ENCODE results near the gene SOHLH1.

DNA sequence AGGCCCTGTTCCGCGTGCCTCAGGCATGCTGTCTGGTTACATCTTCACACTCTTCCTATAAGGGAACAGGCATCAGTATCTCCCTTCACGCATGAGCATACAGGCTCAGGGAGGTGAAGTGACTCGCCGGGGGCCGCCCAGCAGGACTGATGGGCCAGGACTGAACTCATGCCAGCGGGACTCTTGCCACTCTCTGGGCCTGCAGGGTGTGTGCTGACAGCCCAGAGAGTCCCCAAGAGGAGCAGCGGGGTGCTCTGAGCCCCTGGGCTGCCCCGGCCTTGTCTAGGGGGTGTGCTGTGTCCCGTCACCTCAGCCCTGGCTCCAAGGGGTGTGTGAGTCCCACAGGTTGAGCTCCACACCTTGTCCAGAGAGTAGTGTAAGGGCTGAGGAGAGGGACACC lies 12.6 kb upstream of the SOHLH1 start:
- TF ChIP-seq, protein P1, sequence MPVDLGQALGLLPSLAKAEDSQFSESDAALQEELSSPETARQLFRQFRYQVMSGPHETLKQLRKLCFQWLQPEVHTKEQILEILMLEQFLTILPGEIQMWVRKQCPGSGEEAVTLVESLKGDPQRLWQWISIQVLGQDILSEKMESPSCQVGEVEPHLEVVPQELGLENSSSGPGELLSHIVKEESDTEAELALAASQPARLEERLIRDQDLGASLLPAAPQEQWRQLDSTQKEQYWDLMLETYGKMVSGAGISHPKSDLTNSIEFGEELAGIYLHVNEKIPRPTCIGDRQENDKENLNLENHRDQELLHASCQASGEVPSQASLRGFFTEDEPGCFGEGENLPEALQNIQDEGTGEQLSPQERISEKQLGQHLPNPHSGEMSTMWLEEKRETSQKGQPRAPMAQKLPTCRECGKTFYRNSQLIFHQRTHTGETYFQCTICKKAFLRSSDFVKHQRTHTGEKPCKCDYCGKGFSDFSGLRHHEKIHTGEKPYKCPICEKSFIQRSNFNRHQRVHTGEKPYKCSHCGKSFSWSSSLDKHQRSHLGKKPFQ (tag by site-specific recombination; IDR thresholded peaks at IDR 0.05), result no peak
- TF ChIP-seq ZNF785 (tag by site-specific recombination; IDR thresholded peaks at IDR 0.05) (no peak), CTCF (tag by site-specific recombination; IDR thresholded peaks at IDR 0.05) (no peak), PRDM4 (tag by site-specific recombination; IDR thresholded peaks at IDR 0.05) (no peak)
